Tibial artery (tissue), 4 donors: ENCODE data around the gene USPL1.
"Not testable (repeated sequence)": the region's sequence is repeated elsewhere in the genome, so short reads cannot be mapped to it uniquely, and the experiment has no call there.

ENCODE experiments used
- DNase-seq, 2 donors: peaks; one replicate each; pipeline ENCODE4 v3.0.0-alpha.2; 2019
- H3K27ac ChIP-seq, 2 donors: fragments of 200-600 bp; sonication (generic) in 1 of 2; 1 replicate in 1 of 2; 2 replicates in 1 of 2; pipeline ENCODE4 v1.5.1; 2018 to 2019; ENCODE audit warnings: mild to moderate bottlenecking in 1 of 2
- H3K27me3 ChIP-seq, 2 donors: fragments of 200-600 bp; sonication (generic) in 1 of 2; one replicate each; pipeline versions ENCODE4 v1.5.1 to v1.6.0; 2016 to 2019
- H3K36me3 ChIP-seq, 3 donors: fragments of 200-600 bp; sonication (generic) in 2 of 3; one replicate each; pipeline ENCODE4 v1.5.1; 2016 to 2019; ENCODE audit warnings: mild to moderate bottlenecking in 2 of 3
- H3K4me1 ChIP-seq, 4 donors: fragments of 200-600 bp; sonication (generic) in 2 of 4; 1 replicate in 3 of 4; 2 replicates in 1 of 4; pipeline ENCODE4 v1.5.1; 2016 to 2019
- H3K4me3 ChIP-seq, 2 donors: fragments of 200-600 bp; sonication (generic) in 1 of 2; 1 replicate in 1 of 2; 2 replicates in 1 of 2; pipeline ENCODE4 v1.5.1; 2018 to 2019; ENCODE audit warnings: mild to moderate bottlenecking in 2 of 2
- H3K9me3 ChIP-seq, 3 donors: fragments of 200-600 bp; sonication (generic) in 1 of 3; one replicate each; pipeline ENCODE4 v1.5.1; 2016 to 2019
- CTCF ChIP-seq, 2 experiments: fragments of 200-600 bp in 1 of 2; fragments of 450-650 bp in 1 of 2; IDR thresholded peaks; one replicate each; pipeline ENCODE4 v1.5.1; 2017 to 2019; ENCODE audit warnings: antibody characterized with exemption in 2 of 2, mild to moderate bottlenecking in 1 of 2, moderate library complexity in 1 of 2
- intact Hi-C: fragments of 100-400 bp; cut with DNase I; formaldehyde crosslinking; loops from one replicate; pipeline ENCODE4 v1.15.0; 2023; ENCODE audit warnings: low total_unique reads

The USPL1 gene

GRCh38 chr13:30638301-30638700, 20.6 kb downstream of the USPL1 start:
- Histone ChIP-seq H3K4me3 (no peak overlapping the region), H3K27me3 (no peaks in the 10 kb centered on the region), H3K9me3 (no peaks in the 10 kb centered on the region), H3K27ac (no peak overlapping the region), H3K4me1 (peaks cover 0 to 31% (median 5%) of the 10 kb centered on the region in 4 donors), H3K36me3 (peaks cover 21 to 31% (median 21%) of the 10 kb centered on the region in 3 donors)
- no peak for DNase-seq
- intact Hi-C loops = no loop called here
- TF ChIP-seq CTCF (IDR thresholded peaks at IDR 0.05) = no peak

GRCh38 chr13:30639671-30640070, 22.0 kb downstream of the USPL1 start:
- intact Hi-C loops = no loop called here
- no peaks in the 10 kb centered on the region for H3K27me3 ChIP-seq
- H3K36me3 ChIP-seq = peaks cover 26 to 34% (median 32%) of the 10 kb centered on the region in 3 donors
- H3K9me3 ChIP-seq = no peaks in the 10 kb centered on the region
- no peak overlapping the region for H3K27ac ChIP-seq
- no peak for TF ChIP-seq CTCF (IDR thresholded peaks at IDR 0.05)
- H3K4me1 ChIP-seq = peaks cover 0 to 31% (median 5%) of the 10 kb centered on the region in 4 donors
- H3K4me3 ChIP-seq = no peak overlapping the region
- no peak for DNase-seq

- H3K27me3 ChIP-seq, H3K27ac ChIP-seq, H3K4me3 ChIP-seq, DNase-seq, H3K9me3 ChIP-seq, intact Hi-C loops: not testable (repeated sequence)
- H3K4me1 ChIP-seq = peaks cover 0 to 26% (median 3%) of the 10 kb centered on the region in 4 donors
- peaks cover 36 to 39% (median 39%) of the 10 kb centered on the region in 3 donors for H3K36me3 ChIP-seq
Measured at GRCh38 chr13:30641173-30641572, 23.5 kb downstream of the USPL1 start.

- intact Hi-C loops = no loop called here
- Histone ChIP-seq H3K27ac (no peak overlapping the region), H3K27me3 (no peaks in the 10 kb centered on the region), H3K4me1 (no peaks in the 10 kb centered on the region), H3K9me3 (no peaks in the 10 kb centered on the region), H3K36me3 (peaks cover 67 to 77% (median 71%) of the 10 kb centered on the region in 3 donors), H3K4me3 (no peak overlapping the region)
- no peak for DNase-seq
- TF ChIP-seq CTCF (IDR thresholded peaks at IDR 0.05) = no peak
Measured at GRCh38 chr13:30645629-30646028, 27.9 kb downstream of the USPL1 start.

GRCh38 chr13:30647420-30647819, 29.7 kb downstream of the USPL1 start:
- no peak for DNase-seq
- TF ChIP-seq CTCF (IDR thresholded peaks at IDR 0.05) = no peak
- H3K36me3 ChIP-seq = peaks cover 65 to 79% (median 68%) of the 10 kb centered on the region in 3 donors

GRCh38 chr13:30647824-30648521, 30.3 kb downstream of the USPL1 start:
- intact Hi-C loops = no loop called here
- no peaks in the 10 kb centered on the region for H3K27me3 ChIP-seq
- no peak for DNase-seq
- TF ChIP-seq CTCF (IDR thresholded peaks at IDR 0.05) = no peak
- no peaks in the 10 kb centered on the region for H3K9me3 ChIP-seq
- peaks cover 62 to 78% (median 64%) of the 10 kb centered on the region in 3 donors for H3K36me3 ChIP-seq
- H3K4me1 ChIP-seq = no peaks in the 10 kb centered on the region
- no peak overlapping the region for H3K27ac ChIP-seq
- H3K4me3 ChIP-seq = no peak overlapping the region

More at GRCh38 chr13:30647420-30647819, 29.7 kb downstream of the USPL1 start:
- Histone ChIP-seq H3K4me3 (no peak overlapping the region), H3K27ac (no peak overlapping the region), H3K4me1 (no peaks in the 10 kb centered on the region), H3K27me3 (no peaks in the 10 kb centered on the region), H3K9me3 (no peaks in the 10 kb centered on the region)
- intact Hi-C loops = no loop called here
